HAP-1 (cell line): ENCODE data around the gene PALS1.
"Not testable (repeated sequence)": the region's sequence is repeated elsewhere in the genome, so short reads cannot be mapped to it uniquely, and the experiment has no call there.

Experiments used
- DNase-seq, 2 experiments: peaks; one replicate each; pipeline ENCODE4 v3.0.0-alpha.2; 2016 to 2020; ENCODE audit warnings: low spot score in 2 of 2
- H3K27me3 ChIP-seq: fragments of 250-450 bp; sonication (Bioruptor Pico); 2 replicates; pipeline ENCODE4 v1.5.1; 2020; ENCODE audit warnings: low read depth, mild to moderate bottlenecking, moderate library complexity
- H3K36me3 ChIP-seq: fragments of 250-450 bp; sonication (Bioruptor Pico); replicated peaks from 2 replicates; pipeline ENCODE4 v1.5.1; 2020; ENCODE audit warnings: mild to moderate bottlenecking
- H3K4me1 ChIP-seq: fragments of 250-450 bp; sonication (Bioruptor Pico); 2 replicates; pipeline ENCODE4 v1.5.1; 2020; ENCODE audit warnings: mild to moderate bottlenecking
- H3K4me3 ChIP-seq: fragments of 250-450 bp; sonication (Bioruptor Pico); 2 replicates; pipeline ENCODE4 v1.5.1; 2020; ENCODE audit warnings: mild to moderate bottlenecking, moderate library complexity
- H3K9me3 ChIP-seq: fragments of 250-450 bp; sonication (Bioruptor Pico); 2 replicates; pipeline ENCODE4 v1.5.1; 2020; ENCODE audit warnings: mild to moderate bottlenecking, moderate library complexity
- in situ Hi-C: fragments of 300-500 bp; cut with MboI; formaldehyde crosslinking; loops from 3 replicates; pipeline ENCODE4 v1.14.3; 2020; ENCODE audit warnings: low sequenced_read_pairs, inconsistent platforms, mixed read lengths

The PALS1 gene

DNA sequence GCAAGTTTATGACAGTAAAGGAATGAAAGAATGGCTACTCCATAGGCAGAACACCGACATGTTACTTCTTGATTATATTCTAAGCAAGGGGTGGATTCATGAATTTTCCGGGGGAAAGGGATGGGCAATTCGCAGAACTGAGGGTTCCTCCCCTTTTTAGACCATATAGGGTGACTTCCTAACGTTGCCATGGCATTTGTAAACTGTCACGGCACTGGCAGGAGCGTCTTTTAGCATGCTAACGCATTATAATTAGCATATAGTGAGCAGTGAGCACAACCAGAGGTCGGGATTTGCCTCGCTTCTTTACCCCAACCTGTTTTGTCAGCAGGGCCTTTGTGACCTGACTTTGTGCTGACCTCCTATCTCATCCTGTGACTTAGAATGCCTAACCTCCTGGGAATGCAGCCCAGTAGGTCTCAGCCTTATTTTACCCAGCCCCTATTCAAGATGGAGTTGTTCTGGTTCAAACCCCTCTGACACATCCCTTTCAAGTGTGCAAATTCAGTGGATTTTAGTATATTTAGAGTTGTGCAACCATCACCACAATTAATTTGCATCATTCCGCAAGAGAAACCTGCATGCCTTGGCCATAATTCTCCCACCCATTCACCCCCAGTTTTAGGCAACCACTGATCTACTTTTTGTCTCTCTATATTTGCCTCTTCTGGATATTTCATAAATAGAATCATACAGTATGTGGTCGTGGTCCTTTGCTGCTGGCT lies 27.4 kb downstream of the PALS1 start:
- H3K36me3 ChIP-seq = no peaks in the 10 kb centered on the region
- DNase-seq = peak; percentile 79 to 87
- H3K9me3 ChIP-seq = no peaks in the 10 kb centered on the region
- 0 out of 2 replicates have a peak overlapping the region, but pooled peaks have one; percentile 3 for H3K4me3 ChIP-seq
- H3K4me1 ChIP-seq = peaks cover 33% of the 10 kb centered on the region
- H3K27me3 ChIP-seq = no peaks in the 10 kb centered on the region
- in situ Hi-C loops = no loop called here

DNA sequence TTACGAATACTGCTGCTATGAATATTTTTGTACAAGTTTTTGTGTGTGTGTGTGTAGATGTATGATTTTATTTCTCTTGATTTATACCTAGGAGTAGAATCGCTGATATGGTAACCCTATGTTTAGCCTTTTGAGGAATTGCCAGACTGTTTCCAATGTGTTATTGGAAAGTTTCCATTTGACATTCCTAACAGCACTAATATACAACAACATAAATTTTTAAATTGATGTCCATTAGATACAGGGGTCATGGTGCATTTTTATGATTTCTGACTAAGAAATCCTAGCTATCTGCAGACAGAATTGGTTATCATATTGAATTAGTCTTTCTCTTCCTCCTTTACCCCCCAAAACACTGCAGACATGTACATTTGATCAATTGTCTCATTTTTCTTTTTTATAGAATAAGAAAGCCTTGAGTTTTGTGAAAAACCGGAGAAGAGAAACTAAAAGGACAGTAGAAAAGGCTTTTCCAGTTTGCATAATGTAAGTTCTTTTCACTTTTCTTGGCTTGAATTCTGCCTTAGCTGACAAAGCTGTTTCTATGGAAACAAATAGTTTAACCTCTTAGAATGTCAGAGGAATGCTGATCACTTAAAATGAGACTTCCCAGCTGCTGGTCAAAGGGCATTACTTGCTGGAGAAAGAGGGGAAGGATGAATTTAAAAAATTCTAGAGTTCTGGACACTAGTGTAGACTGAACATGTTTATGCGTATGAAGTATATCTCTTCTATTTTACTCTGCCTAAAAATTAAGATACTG lies 28.2 kb downstream of the PALS1 start:
- Histone ChIP-seq H3K4me3 (no peak overlapping the region), H3K4me1 (peaks cover 32% of the 10 kb centered on the region), H3K27me3 (no peaks in the 10 kb centered on the region), H3K9me3 (no peaks in the 10 kb centered on the region), H3K36me3 (no peaks in the 10 kb centered on the region)
- peak; percentile 45 to 92 for DNase-seq
- in situ Hi-C loops = no loop called here

DNA sequence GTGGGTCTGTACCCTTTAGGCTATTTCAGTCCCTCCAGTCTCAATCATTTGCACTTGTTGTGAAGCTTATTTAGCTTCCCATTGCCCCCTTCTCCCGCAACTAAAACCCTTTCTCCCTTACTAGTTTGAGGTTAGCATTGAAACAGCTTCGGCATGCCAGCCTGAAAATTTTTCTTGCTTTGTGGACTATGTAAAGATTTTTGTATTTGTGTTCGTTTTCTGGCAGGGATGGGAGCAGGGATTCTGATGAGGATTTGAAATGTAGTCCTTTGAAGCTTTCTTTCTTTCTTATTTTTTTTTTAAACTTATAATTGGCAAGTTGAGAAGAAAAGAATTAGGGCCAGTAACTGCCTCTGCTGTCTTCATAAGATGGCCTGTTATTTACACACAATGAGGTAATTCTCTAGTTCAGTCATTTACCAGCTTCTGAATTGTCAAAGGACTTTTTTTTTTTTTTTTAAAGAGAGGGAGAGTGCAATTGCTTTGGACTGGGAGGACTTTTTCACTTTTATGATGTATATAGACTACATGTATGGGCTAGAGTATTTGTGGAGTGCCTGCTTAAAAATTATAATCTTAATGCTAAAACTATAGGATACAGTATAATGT lies 29.0 kb downstream of the PALS1 start:
- Histone ChIP-seq H3K4me3 (no peak overlapping the region), H3K4me1 (peaks cover 32% of the 10 kb centered on the region), H3K9me3 (no peaks in the 10 kb centered on the region), H3K27me3 (no peaks in the 10 kb centered on the region), H3K36me3 (no peaks in the 10 kb centered on the region)
- in situ Hi-C loops = no loop called here
- DNase-seq = peak in 1 of 2 experiments; percentile 62

DNA sequence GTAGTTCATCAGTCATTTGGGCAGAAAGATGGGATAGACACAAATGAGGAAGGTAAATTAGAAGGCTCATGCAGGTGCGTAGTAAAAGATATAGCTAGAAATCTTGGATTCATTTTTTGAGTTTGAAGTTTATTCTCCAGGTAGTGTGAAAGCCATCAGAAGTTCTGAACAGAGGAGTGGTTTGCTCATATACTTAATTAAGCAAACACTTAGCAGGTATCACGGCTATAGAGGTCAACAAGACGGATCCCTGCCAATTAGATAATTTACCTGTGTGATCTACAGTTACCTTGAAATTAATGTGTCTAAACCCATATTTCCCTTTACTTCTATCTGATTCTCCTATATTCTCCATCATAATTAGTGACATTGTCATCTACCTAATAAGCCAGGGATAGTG lies 29.7 kb downstream of the PALS1 start:
- no peak overlapping the region for H3K4me3 ChIP-seq
- no peaks in the 10 kb centered on the region for H3K36me3 ChIP-seq
- no peaks in the 10 kb centered on the region for H3K9me3 ChIP-seq
- in situ Hi-C loops = no loop called here
- H3K27me3 ChIP-seq = no peaks in the 10 kb centered on the region
- peaks cover 32% of the 10 kb centered on the region for H3K4me1 ChIP-seq
- no peak for DNase-seq

DNA sequence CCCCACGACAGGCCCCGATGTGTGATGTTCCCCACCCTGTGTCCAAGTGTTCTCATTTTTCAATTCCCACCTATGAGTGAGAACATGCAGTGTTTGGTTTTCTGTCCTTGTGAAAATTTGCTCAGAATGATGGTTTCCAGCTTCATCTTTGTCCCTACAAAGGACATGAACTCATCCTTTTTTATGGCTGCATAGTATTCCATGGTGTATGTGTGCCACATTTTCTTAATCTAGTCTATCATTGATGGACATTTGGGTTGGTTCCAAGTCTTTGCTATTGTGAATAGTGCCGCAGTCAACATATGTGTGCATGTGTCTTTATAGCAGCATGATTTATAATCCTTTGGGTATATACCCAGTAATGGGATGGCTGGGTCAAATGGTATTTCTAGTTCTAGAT lies 32.0 kb downstream of the PALS1 start:
- peaks cover 33% of the 10 kb centered on the region for H3K4me1 ChIP-seq
- in situ Hi-C loops, DNase-seq, H3K27me3 ChIP-seq, H3K36me3 ChIP-seq, H3K4me3 ChIP-seq, H3K9me3 ChIP-seq: not testable (repeated sequence)

DNA sequence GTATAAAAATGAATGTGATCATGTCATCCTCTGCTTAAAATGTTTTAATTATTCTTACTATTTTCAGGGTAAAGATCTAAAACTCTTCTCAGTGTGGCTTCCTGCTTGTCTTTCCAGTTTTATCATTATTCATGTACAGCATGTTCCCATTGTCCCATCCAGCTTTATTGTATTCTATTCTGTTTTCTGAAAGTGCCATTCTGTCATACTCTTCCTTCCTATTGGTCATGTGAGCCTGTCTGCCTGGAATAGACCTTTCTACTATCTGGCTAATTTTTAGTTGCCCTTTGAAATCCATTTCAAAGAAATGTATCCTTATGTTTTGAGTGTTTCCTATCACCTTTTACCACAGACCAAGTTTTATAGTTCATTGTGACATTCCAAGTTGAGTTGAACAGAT lies 34.9 kb downstream of the PALS1 start:
- H3K4me1 ChIP-seq = peaks cover 6% of the 10 kb centered on the region
- H3K36me3 ChIP-seq = no peaks in the 10 kb centered on the region
- no peaks in the 10 kb centered on the region for H3K9me3 ChIP-seq
- in situ Hi-C loops = no loop called here
- DNase-seq = no peak
- no peaks in the 10 kb centered on the region for H3K27me3 ChIP-seq
- H3K4me3 ChIP-seq = no peak overlapping the region

DNA sequence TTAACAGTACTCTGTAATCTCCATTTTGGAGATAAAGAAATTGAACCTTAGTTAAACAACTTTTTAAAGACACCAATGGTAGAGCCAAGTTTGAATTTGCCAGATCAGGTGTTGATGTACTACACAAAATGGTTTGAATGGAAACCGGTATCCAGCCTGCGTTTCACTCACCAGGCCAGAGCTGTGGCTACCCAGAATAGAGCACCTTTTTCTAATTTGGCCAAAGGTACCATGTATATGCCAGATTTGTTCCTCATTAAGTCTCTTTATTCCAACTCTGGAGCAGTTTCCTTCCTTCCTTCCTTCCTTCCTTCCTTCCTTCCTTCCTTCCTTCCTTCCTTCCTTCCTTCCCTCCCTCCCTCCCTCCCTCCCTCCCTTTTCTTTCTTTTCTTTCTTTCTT lies 39.3 kb downstream of the PALS1 start:
- Histone ChIP-seq H3K27me3 (no peaks in the 10 kb centered on the region), H3K36me3 (no peaks in the 10 kb centered on the region; the same call in 1 of the 2 replicates), H3K9me3 (no peaks in the 10 kb centered on the region), H3K4me1 (peaks cover 6% of the 10 kb centered on the region; the same call in 1 of the 2 replicates), H3K4me3 (no peak overlapping the region)
- DNase-seq = no peak
- in situ Hi-C loops = no loop called here

DNA sequence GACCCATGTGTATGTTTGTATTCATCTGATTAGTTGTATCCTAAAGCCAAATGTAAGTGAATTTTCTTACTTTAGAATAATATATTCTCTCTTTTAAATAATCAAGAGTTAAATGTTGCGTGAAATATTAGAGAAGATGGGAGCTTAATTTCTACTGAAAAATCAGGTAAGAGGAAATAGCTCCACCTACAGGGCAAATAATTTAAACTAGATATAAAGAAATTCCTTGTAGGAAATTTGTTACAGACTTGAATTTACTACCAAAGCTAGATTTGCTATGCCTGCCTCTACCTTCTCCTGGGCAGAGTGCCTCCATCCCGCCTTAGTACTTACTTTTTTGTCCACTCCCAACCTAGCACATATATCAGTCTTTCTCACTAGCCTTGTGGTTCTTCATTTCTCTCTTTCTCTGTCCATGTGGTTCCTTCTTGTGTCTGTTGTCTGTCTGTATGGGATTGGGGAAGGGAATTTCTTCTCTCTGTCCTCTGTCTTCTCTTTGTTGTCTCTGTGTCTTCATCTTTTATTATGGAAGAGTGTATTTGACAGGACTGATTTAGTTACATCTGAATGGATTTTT lies 44.7 kb downstream of the PALS1 start:
- Histone ChIP-seq H3K36me3 (no peaks in the 10 kb centered on the region; the same call in 1 of the 2 replicates), H3K4me1 (no peaks in the 10 kb centered on the region), H3K27me3 (no peaks in the 10 kb centered on the region), H3K4me3 (no peak overlapping the region), H3K9me3 (no peaks in the 10 kb centered on the region)
- peak in 1 of 2 experiments; percentile 68 for DNase-seq
- in situ Hi-C loops = no loop called here
